ENCODE measurements around the gene KRT38.

DNA sequence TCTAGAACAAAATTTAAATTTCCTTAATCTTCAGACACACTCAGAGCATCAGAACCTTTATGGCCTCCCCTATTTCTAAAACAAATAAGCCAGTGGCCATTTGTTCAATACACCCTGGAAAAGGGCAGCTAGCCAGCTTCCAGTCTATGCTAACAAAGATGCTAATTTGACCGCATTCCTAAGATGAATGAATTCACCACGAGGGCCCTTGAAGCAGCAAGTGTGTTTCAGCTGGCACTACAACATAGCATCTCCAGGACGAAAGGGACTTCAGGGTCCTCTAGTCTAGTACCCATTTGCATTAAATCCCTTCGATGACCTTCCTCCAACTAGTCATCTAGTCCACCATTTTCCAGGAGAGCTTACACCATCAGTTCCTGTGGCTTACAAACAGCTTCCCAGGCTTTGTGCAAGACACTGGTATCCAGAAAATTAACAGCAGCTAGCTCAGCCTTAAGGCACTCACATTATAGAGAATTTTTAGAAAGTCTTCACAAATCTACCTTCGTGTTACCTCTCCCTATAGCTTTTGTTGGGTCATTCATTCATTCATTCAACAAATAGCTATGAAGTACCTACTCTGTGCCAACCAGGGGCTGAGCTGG is 27.3 kb downstream of the KRT38 start:
- TF ChIP-seq, protein P1, sequence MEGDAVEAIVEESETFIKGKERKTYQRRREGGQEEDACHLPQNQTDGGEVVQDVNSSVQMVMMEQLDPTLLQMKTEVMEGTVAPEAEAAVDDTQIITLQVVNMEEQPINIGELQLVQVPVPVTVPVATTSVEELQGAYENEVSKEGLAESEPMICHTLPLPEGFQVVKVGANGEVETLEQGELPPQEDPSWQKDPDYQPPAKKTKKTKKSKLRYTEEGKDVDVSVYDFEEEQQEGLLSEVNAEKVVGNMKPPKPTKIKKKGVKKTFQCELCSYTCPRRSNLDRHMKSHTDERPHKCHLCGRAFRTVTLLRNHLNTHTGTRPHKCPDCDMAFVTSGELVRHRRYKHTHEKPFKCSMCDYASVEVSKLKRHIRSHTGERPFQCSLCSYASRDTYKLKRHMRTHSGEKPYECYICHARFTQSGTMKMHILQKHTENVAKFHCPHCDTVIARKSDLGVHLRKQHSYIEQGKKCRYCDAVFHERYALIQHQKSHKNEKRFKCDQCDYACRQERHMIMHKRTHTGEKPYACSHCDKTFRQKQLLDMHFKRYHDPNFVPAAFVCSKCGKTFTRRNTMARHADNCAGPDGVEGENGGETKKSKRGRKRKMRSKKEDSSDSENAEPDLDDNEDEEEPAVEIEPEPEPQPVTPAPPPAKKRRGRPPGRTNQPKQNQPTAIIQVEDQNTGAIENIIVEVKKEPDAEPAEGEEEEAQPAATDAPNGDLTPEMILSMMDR (IDR thresholded peaks at IDR 0.05; ENCODE audit: insufficient read depth, low read depth, low read length): no peak
- TF ChIP-seq EZH2 (IDR thresholded peaks at IDR 0.05; ENCODE audit: insufficient read depth, low read length): no peak
